NCI-H1436 treated with DMSO at 0.1 percent for 48 hours (cell line): Measurements from ENCODE around the gene CILP2.

Experiments used
- DNase-seq: peaks from one replicate; lab custom pipeline; 2025; lab: John Stamatoyannopoulos, UW

The CILP2 gene

GRCh38 chr19:19563348-19563848 is 25.3 kb downstream of the CILP2 start:
- DNase-seq = no peak

- DNase-seq = no peak
Observed at GRCh38 chr19:19566306-19566705, 28.2 kb downstream of the CILP2 start.

- no peak for DNase-seq
Observed at GRCh38 chr19:19567391-19567790, 29.3 kb downstream of the CILP2 start.

GRCh38 chr19:19568802-19569756 is 31.0 kb downstream of the CILP2 start:
- DNase-seq = no peak

GRCh38 chr19:19570571-19570970 is 32.5 kb downstream of the CILP2 start:
- no peak for DNase-seq

DNA sequence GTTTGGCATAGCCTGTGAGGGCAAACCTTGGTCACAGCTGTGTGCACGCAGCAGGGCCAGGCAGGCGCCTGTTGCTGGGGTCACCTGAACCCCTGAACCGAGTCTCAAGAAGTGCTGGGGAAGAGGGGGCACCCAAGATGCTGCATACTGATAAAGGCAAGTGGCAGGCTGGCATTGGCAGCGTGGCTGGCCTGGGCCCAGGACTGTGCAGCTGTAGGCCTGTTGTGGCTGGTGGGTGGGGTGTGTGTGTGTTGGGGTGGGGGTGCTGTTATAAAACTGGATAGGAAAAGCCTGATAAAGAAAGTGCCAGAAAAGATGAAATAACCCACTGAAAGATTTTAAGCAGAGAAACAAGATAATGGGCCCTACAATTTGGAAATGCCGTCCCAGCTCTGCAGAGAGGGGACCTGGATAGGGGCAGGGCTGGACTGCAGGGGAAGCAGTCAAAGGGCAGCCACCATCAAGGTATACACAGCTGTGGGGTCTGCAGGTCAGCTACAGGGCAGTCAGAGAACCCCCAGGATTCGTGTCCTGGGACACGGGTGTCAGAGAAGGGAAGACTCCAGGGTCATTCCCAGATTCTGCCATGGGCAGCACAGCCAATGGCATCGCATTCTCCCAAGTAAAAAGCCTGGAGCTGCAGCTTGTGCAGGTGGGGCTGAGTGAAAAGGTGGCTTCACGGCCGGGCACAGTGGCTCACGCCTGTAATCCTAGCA is 33.2 kb downstream of the CILP2 start:
- no peak for DNase-seq

DNA sequence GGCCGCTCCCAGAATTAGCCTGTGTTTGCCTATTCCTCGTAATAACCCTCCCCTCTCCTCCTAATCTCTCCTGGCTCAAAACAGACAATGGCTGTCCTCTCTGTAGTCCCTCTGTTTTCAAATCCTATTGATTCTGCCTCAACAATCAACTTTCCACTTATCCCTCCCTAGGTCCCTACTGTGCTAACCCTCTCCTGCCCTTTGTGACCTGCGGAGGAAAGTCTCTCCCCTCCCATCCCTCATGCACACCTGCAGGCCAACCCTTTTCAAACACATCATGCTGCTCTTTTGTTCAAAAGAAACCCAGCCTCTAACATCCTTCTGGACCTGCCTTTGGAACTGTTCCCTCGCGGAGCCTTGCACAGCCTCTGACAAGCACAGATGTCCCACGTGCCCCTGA is 37.3 kb downstream of the CILP2 start:
- no peak for DNase-seq

GRCh38 chr19:19578252-19578651 is 40.2 kb downstream of the CILP2 start:
- peak; percentile 91 for DNase-seq

GRCh38 chr19:19579533-19580361 is 41.7 kb downstream of the CILP2 start:
- no peak for DNase-seq

- DNase-seq = no peak
Observed at GRCh38 chr19:19580418-19580817, 42.4 kb downstream of the CILP2 start.

- no peak for DNase-seq
Observed at GRCh38 chr19:19581391-19581790, 43.3 kb downstream of the CILP2 start.

- no peak for DNase-seq
Observed at GRCh38 chr19:19582471-19582870, 44.4 kb downstream of the CILP2 start.

DNA sequence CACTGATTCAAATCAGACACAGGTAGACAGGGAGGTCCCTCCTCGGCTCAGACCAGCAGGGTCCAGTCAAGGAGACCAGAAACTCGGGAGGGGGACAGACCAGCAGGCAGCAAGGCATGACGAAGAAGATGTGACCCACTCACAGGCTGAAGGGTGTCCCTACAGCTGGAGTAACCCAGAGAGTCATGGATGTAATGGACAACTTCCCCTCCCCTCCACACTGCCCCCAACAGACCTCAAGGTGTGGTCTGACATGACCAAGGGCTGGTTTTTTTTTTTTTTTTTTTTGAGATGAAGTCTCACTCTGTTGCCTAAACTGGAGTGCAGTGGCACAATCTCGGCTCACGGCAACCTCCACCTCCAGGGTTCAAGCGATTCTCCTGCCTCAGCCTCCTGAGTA is 46.3 kb downstream of the CILP2 start:
- DNase-seq = no peak

GRCh38 chr19:19587771-19588170 is 49.7 kb downstream of the CILP2 start:
- DNase-seq = no peak

DNA sequence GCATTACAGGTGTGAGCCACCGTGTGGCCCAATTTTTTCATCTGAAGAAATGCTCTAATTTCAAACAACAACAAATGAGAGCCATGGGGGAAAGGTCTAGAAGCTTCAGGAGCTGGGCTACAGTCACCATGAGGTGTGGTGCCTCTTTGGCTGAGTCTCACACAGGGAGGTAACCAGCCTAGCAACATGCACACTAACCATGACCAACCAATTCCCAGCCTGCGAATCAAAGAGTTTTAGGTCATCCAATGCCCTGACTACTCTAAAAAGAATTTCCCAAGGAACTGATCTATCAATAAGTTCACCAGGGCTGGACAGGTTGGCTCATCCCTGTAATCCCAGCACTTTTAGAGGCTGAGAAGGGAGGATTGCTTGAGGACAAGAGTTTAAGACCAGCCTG is 50.5 kb downstream of the CILP2 start:
- DNase-seq = no peak

DNA sequence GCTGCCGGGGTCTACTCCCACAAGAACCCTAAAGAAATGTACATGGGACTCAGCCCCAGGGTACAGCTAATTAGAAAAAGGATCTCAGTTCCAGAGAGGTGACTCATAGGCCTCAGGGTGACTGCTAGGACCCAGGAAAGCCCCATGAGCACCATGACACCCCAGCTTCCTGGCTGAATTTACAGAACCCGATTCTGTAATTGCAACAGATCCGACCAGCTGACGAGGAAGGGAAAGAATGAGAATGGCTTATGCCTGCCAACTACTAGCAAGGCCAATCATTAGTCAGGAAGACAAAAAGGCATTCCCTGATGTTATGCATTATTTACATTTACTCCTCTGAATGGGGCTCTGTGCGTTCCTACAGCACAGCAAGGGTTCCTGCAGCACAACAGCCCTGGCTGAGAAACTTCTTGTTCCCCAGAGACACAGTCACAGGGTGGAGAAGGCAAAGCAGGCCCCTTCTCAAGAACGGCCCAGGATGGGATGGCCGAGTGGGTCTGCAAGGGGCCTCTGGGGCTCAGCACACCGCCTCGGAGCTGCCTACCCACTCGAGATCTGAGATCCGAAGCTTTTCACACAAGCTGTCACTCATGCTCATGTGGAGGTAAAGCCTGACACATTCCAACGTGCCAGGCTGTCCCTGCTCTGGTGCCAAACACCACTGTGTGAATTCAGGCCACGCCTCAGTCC is 53.2 kb downstream of the CILP2 start:
- DNase-seq = no peak

GRCh38 chr19:19592690-19593089 is 54.6 kb downstream of the CILP2 start:
- no peak for DNase-seq

DNA sequence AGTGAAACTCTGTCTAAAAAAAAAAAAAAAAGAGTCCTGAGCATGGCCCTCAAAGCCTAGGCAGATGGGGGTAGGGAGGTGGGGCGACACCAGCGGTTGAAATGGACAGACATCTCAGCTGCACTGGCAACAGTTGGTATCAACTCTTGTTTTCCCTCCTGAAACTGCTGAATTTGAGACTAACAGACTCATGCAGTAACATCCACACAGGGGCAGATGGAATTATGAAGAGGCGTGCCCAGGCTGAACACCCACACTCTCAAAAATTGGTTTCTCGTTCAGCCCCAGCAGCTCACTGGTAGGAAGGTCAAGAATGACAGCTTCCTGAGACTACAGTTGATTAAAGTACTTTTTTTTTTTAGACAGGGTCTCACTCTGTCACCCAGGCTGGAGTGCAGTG is 56.3 kb downstream of the CILP2 start:
- DNase-seq = no peak

GRCh38 chr19:19595171-19595701 is 57.2 kb downstream of the CILP2 start:
- no peak for DNase-seq
